CD14-positive monocyte (primary cell): ENCODE results near the gene KAT6B. TPM values are rescaled to one million over a fixed set of nuclear protein-coding genes. Genes with fewer than 3 reads are reported as not detected.

ENCODE experiments used
- DNase-seq, 3 donors: peaks; one replicate each; pipeline ENCODE4 v3.0.0-alpha.2; 2011 to 2022
- H2AFZ ChIP-seq: 2 replicates; pipeline ENCODE4 v1.6.0; 2012; ENCODE audit warnings: mild to moderate bottlenecking, low read depth, low read length, inconsistent platforms; ENCODE audit not compliant: insufficient read depth, poor library complexity, severe bottlenecking
- H3K27ac ChIP-seq, 2 donors: 1 replicate in 1 of 2; 2 replicates in 1 of 2; pipeline ENCODE4 v1.5.1; 2012 to 2013; ENCODE audit warnings: low read length in 2 of 2, control low read depth in 1 of 2, inconsistent platforms in 1 of 2, low read depth in 1 of 2, mild to moderate bottlenecking in 1 of 2
- H3K27me3 ChIP-seq, 2 donors: one replicate each; pipeline versions ENCODE4 v1.6.0 to v1.6.1; 2011 to 2013; ENCODE audit warnings: low read length in 2 of 2; ENCODE audit not compliant: control insufficient read depth in 2 of 2, insufficient read depth in 2 of 2
- H3K36me3 ChIP-seq, 2 donors: replicated peaks in 1 of 2; 1 replicate in 1 of 2; 2 replicates in 1 of 2; pipeline versions ENCODE4 v1.5.1 to v1.6.1; 2012 to 2013; ENCODE audit warnings: low read length in 2 of 2, control low read depth in 1 of 2, inconsistent platforms in 1 of 2, mild to moderate bottlenecking in 1 of 2; ENCODE audit not compliant: insufficient read depth in 2 of 2, control insufficient read depth in 1 of 2
- H3K4me1 ChIP-seq, 2 donors: 1 replicate in 1 of 2; 2 replicates in 1 of 2; pipeline versions ENCODE4 v1.5.1 to v1.6.1; 2012 to 2013; ENCODE audit warnings: low read length in 2 of 2, control low read depth in 1 of 2, inconsistent platforms in 1 of 2, mild to moderate bottlenecking in 1 of 2, moderate library complexity in 1 of 2; ENCODE audit not compliant: insufficient read depth in 2 of 2, control insufficient read depth in 1 of 2
- H3K4me2 ChIP-seq: replicated peaks from 2 replicates; pipeline ENCODE3; 2012; ENCODE audit warnings: low read length, moderate library complexity, mild to moderate bottlenecking; ENCODE audit not compliant: poor library complexity, severe bottlenecking; ENCODE audit errors: extremely low read depth
- H3K4me3 ChIP-seq, 3 experiments: fragments of 200-600 bp in 1 of 3; sonication (generic) in 1 of 3; replicated peaks in 1 of 3; 1 replicate in 2 of 3; 2 replicates in 1 of 3; pipeline ENCODE4 v1.5.1; 2011 to 2013; ENCODE audit warnings: low read length in 3 of 3, mild to moderate bottlenecking in 3 of 3, control low read depth in 2 of 3, low read depth in 2 of 3, inconsistent platforms in 1 of 3, moderate library complexity in 1 of 3
- H3K79me2 ChIP-seq: 2 replicates; pipeline ENCODE4 v1.6.0; 2012; ENCODE audit warnings: mild to moderate bottlenecking, control low read depth, inconsistent platforms, low read length, moderate library complexity; ENCODE audit not compliant: insufficient read depth
- H3K9ac ChIP-seq: 2 replicates; pipeline ENCODE4 v1.6.0; 2017; ENCODE audit warnings: low read length, mild to moderate bottlenecking; ENCODE audit not compliant: insufficient read depth, poor library complexity, severe bottlenecking
- H3K9me3 ChIP-seq, 2 donors: replicated peaks in 1 of 2; 1 replicate in 1 of 2; 2 replicates in 1 of 2; pipeline versions ENCODE4 v1.5.1 to v1.6.1; 2012 to 2013; ENCODE audit warnings: low read length in 2 of 2, control low read depth in 1 of 2; ENCODE audit not compliant: control insufficient read depth in 1 of 2, insufficient read depth in 1 of 2
- H4K20me1 ChIP-seq: 2 replicates; pipeline ENCODE4 v1.6.0; 2012; ENCODE audit warnings: mild to moderate bottlenecking, low read length, control low read depth, moderate library complexity; ENCODE audit not compliant: insufficient read depth
- H3K27ac Mint-ChIP-seq, 7 donors: one replicate each; pipeline ENCODE4 v1.8.0; 2020; ENCODE audit warnings: mild to moderate bottlenecking in 7 of 7, mixed read lengths in 7 of 7, moderate library complexity in 6 of 7, inconsistent platforms in 2 of 7
- H3K27me3 Mint-ChIP-seq, 3 donors: one replicate each; pipeline ENCODE4 v1.8.0; 2021 to 2022; ENCODE audit warnings: low read depth in 3 of 3, mild to moderate bottlenecking in 3 of 3, mixed read lengths in 3 of 3, moderate library complexity in 3 of 3, inconsistent platforms in 1 of 3
- H3K36me3 Mint-ChIP-seq, 2 donors: one replicate each; pipeline ENCODE4 v1.8.0; 2020; ENCODE audit warnings: mixed read lengths in 2 of 2, inconsistent platforms in 1 of 2, mild to moderate bottlenecking in 1 of 2
- H3K4me1 Mint-ChIP-seq: one replicate; pipeline ENCODE4 v1.8.0; 2020; ENCODE audit warnings: mild to moderate bottlenecking, mixed read lengths
- H3K4me3 Mint-ChIP-seq, 2 donors: one replicate each; pipeline ENCODE4 v1.8.0; 2020; ENCODE audit warnings: mild to moderate bottlenecking in 2 of 2, mixed read lengths in 2 of 2, moderate library complexity in 1 of 2
- H3K9me3 Mint-ChIP-seq, 7 donors: one replicate each; pipeline ENCODE4 v1.8.0; 2020 to 2022; ENCODE audit warnings: mixed read lengths in 7 of 7, mild to moderate bottlenecking in 6 of 7, moderate library complexity in 6 of 7, inconsistent platforms in 2 of 7
- WGBS: methylation state at CpG from one replicate; pipeline ENCODE4 v1.1.5; 2013; ENCODE audit warnings: missing lambda C conversion rate; ENCODE audit not compliant: insufficient coverage; 5-methylcytosine and 5-hydroxymethylcytosine counted together
- intact Hi-C, 2 donors: fragments of 100-400 bp; cut with micrococcal nuclease; formaldehyde crosslinking; loops; one replicate each; pipeline versions ENCODE4 v1.15.0 to v1.15.1; 2023
- polyA plus RNA-seq, 3 donors: library from polyadenylated mRNA; depleted of rRNA in 1 of 3; unstranded in 2 of 3; stranded (reverse) in 1 of 3; fragments of 300-500 nt in 2 of 3; fragments of >200 nt in 1 of 3; fragmentation: Illumina TruSeq in 2 of 3; gene quantifications; 1 replicate in 2 of 3; 2 replicates in 1 of 3; pipeline ENCODE4 v1.2.3, GENCODE V29; 2012 to 2021
- TF ChIP-seq, protein P1 (sequence below): fragments of 200-600 bp; IDR thresholded peaks from one replicate; pipeline ENCODE4 v1.8.0; 2022; ENCODE audit warnings: antibody characterized with exemption, mild to moderate bottlenecking

KAT6B gene
- polyA plus RNA-seq, 3 donors, result 3.3 to 6.4 (median 6.2) TPM

DNA sequence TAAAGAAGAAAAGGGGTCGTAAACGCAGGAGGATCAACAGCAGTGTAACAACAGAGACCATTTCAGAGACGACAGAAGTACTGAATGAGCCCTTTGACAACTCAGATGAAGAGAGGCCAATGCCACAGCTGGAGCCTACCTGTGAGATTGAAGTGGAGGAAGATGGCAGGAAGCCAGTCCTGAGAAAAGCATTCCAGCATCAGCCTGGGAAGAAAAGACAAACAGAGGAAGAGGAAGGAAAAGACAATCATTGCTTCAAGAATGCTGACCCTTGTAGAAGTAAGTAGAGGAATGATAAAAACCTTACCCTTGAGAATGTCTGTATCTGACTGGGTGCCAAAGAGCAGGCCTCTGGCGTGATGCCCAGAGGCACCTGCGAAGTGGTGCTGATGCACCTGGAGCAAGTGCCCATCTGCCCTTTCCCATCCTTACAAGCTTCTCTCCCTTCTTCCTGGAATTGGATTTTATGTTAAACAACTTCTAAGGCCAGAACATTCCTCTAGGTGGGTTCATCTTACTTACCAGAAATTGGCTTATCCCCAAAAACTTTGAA lies 198.6 kb downstream of the KAT6B start:
- H4K20me1 ChIP-seq, result no peaks in the 10 kb centered on the region
- H3K79me2 ChIP-seq, result no peaks in the 10 kb centered on the region
- peaks cover 36 to 84% of the 10 kb centered on the region in 2 donors for H3K36me3 ChIP-seq
- Mint-ChIP-seq H3K27me3 (peaks cover 0 to 1% (median 0%) of the 10 kb centered on the region in 3 donors), H3K4me1 (peaks cover 8% of the 10 kb centered on the region), H3K4me3 (no peak overlapping the region), H3K27ac (no peak overlapping the region), H3K9me3 (no peaks in the 10 kb centered on the region), H3K36me3 (peaks cover 61 to 77% of the 10 kb centered on the region in 2 donors)
- no peak overlapping the region for H3K27ac ChIP-seq
- no peaks in the 10 kb centered on the region for H3K27me3 ChIP-seq
- no peak for DNase-seq
- WGBS, result 97% methylated on average over 3 of the region's 5 CpGs
- H3K9ac ChIP-seq, result no peak overlapping the region
- no peak overlapping the region for H3K4me3 ChIP-seq
- intact Hi-C loops, result loop anchor here (5.0 to 10.0 kb wide), 2 partner anchors 758 to 760 kb away; no protein-coding TSS in a partner anchor
- H3K4me1 ChIP-seq, result no peaks in the 10 kb centered on the region
- H3K4me2 ChIP-seq, result no peak overlapping the region
- TF ChIP-seq, protein P1, sequence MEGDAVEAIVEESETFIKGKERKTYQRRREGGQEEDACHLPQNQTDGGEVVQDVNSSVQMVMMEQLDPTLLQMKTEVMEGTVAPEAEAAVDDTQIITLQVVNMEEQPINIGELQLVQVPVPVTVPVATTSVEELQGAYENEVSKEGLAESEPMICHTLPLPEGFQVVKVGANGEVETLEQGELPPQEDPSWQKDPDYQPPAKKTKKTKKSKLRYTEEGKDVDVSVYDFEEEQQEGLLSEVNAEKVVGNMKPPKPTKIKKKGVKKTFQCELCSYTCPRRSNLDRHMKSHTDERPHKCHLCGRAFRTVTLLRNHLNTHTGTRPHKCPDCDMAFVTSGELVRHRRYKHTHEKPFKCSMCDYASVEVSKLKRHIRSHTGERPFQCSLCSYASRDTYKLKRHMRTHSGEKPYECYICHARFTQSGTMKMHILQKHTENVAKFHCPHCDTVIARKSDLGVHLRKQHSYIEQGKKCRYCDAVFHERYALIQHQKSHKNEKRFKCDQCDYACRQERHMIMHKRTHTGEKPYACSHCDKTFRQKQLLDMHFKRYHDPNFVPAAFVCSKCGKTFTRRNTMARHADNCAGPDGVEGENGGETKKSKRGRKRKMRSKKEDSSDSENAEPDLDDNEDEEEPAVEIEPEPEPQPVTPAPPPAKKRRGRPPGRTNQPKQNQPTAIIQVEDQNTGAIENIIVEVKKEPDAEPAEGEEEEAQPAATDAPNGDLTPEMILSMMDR, result no peak
- no peaks in the 10 kb centered on the region for H3K9me3 ChIP-seq
- no peak overlapping the region for H2AFZ ChIP-seq

DNA sequence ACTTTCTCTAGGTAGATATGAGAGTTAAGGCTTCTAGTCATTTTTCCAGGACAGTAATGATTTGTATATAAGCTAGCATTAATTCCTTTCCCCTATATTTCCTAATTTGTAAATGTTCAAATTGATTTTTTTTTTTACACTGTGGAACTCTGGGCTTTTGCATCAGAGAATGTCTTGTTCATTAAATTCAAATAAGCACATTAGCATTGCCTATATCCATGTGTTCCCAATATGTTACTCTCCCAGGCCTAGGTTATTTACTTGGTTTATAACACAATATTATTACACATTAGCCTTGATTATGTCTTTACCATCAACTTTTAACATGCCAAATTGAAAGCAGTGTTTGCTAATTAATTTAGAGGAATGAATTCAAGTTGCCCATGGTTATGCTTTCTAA lies 201.6 kb downstream of the KAT6B start:
- TF ChIP-seq, protein P1, result no peak
- Histone ChIP-seq H3K4me1 (no peaks in the 10 kb centered on the region), H3K9me3 (no peaks in the 10 kb centered on the region), H3K79me2 (no peaks in the 10 kb centered on the region), H3K4me3 (no peak overlapping the region), H3K9ac (no peak overlapping the region), H3K27ac (no peak overlapping the region), H3K36me3 (peaks cover 34 to 68% of the 10 kb centered on the region in 2 donors), H3K27me3 (no peaks in the 10 kb centered on the region), H2AFZ (no peak overlapping the region), H4K20me1 (no peaks in the 10 kb centered on the region), H3K4me2 (no peak overlapping the region)
- peaks cover 49 to 61% of the 10 kb centered on the region in 2 donors for H3K36me3 Mint-ChIP-seq
- H3K27ac Mint-ChIP-seq, result no peak overlapping the region
- H3K4me3 Mint-ChIP-seq, result no peak overlapping the region
- H3K9me3 Mint-ChIP-seq, result no peaks in the 10 kb centered on the region
- peaks cover 0 to 1% (median 0%) of the 10 kb centered on the region in 3 donors for H3K27me3 Mint-ChIP-seq
- DNase-seq, result no peak
- H3K4me1 Mint-ChIP-seq, result peaks cover 5% of the 10 kb centered on the region
- intact Hi-C loops, result loop anchor here in 1 of 2 donors (10.0 kb wide), 1 partner anchor 763 kb away; no protein-coding TSS in a partner anchor
